ENCODE results near the gene CDC42BPA. TPM values are rescaled to one million over a fixed set of nuclear protein-coding genes. Genes with fewer than 3 reads are reported as not detected.

Gene CDC42BPA
- total RNA-seq, 1 experiment from 2014 or later, result 102 TPM

- H3K4me1 Mint-ChIP-seq (ENCODE audit: insufficient read depth, unreplicated experiment), result peaks cover 36% of the 10 kb centered on the region
- H3K9me3 Mint-ChIP-seq (ENCODE audit: unreplicated experiment), result no peaks in the 10 kb centered on the region
- H3K4me3 Mint-ChIP-seq (ENCODE audit: unreplicated experiment), result peak overlapping the region; percentile 86
- ChIA-PET CTCF (interaction anchor here (0.7 to 1.4 kb wide), 6 partner anchors 9 to 123 kb away, joined by 3 to 6 read pairs (median 4); no protein-coding TSS in a partner anchor), POLR2A (interaction anchor here (0.6 to 4.3 kb wide), 41 partner anchors 8 to 766 kb away, joined by 3 to 175 read pairs (median 4); partner anchors contain the start of gene COQ8A)
- no TSS peak for BruUV-seq (replicated peaks)
- no peaks in the 10 kb centered on the region for H3K27me3 Mint-ChIP-seq (ENCODE audit: insufficient read depth, unreplicated experiment)
- no peak for TF ChIP-seq CTCF (IDR thresholded peaks at IDR 0.05; ENCODE audit: unreplicated experiment)
- H3K36me3 Mint-ChIP-seq (ENCODE audit: insufficient read depth, unreplicated experiment), result peaks cover 19% of the 10 kb centered on the region
- intact Hi-C loops (cut with micrococcal nuclease), result loop anchor here (1.0 to 10.0 kb wide), 5 partner anchors 122 to 768 kb away; partner anchors contain the start of genes ITPKB and STUM
- DNase-seq (ENCODE audit: unreplicated experiment), result peak; percentile 90
- H3K27ac Mint-ChIP-seq (ENCODE audit: low read depth, unreplicated experiment), result peak overlapping the region; percentile 98
These were observed 2.5 kb downstream of the CDC42BPA start for GRCh38 chr1:227315629-227316346.

- intact Hi-C loops (cut with micrococcal nuclease), result loop anchor here (10.0 kb wide), 2 partner anchors 489 to 579 kb away; partner anchors contain the start of gene ITPKB
- Mint-ChIP-seq H3K27ac (ENCODE audit: low read depth, unreplicated experiment) (peak overlapping the region; percentile 98), H3K4me1 (ENCODE audit: insufficient read depth, unreplicated experiment) (peaks cover 50% of the 10 kb centered on the region), H3K27me3 (ENCODE audit: insufficient read depth, unreplicated experiment) (no peaks in the 10 kb centered on the region), H3K9me3 (ENCODE audit: unreplicated experiment) (no peaks in the 10 kb centered on the region), H3K4me3 (ENCODE audit: unreplicated experiment) (peak overlapping the region; percentile 86), H3K36me3 (ENCODE audit: insufficient read depth, unreplicated experiment) (peaks cover 22% of the 10 kb centered on the region)
- no peak for TF ChIP-seq CTCF (IDR thresholded peaks at IDR 0.05; ENCODE audit: unreplicated experiment)
- POLR2A ChIA-PET, result interaction anchor here (0.7 to 4.3 kb wide), 18 partner anchors 9 to 376 kb away, joined by 3 to 175 read pairs (median 4); no protein-coding TSS in a partner anchor
- CTCF ChIA-PET, result interaction anchor here (0.5 to 0.7 kb wide), 3 partner anchors 266 to 1143 kb away, joined by 3 read pairs; no protein-coding TSS in a partner anchor
- peak; percentile 26 for DNase-seq (ENCODE audit: unreplicated experiment)
- BruUV-seq (replicated peaks), result no TSS peak
These were observed 4.1 kb downstream of the CDC42BPA start for GRCh38 chr1:227314014-227314848.

GRCh38 chr1:227312361-227313025 lies 5.8 kb downstream of the CDC42BPA start:
- ChIA-PET CTCF (interaction anchor here (0.6 to 1.2 kb wide), 5 partner anchors 11 to 161 kb away, joined by 3 to 6 read pairs (median 3); no protein-coding TSS in a partner anchor), POLR2A (interaction anchor here (0.5 to 5.4 kb wide), 8 partner anchors 12 to 123 kb away, joined by 3 to 88 read pairs (median 4); no protein-coding TSS in a partner anchor)
- no peak overlapping the region for H3K4me3 Mint-ChIP-seq (ENCODE audit: unreplicated experiment)

More at GRCh38 chr1:227312361-227313025, 5.8 kb downstream of the CDC42BPA start:
- no peak for TF ChIP-seq CTCF (IDR thresholded peaks at IDR 0.05; ENCODE audit: unreplicated experiment)
- Mint-ChIP-seq H3K4me1 (ENCODE audit: insufficient read depth, unreplicated experiment) (peaks cover 57% of the 10 kb centered on the region), H3K9me3 (ENCODE audit: unreplicated experiment) (no peaks in the 10 kb centered on the region), H3K27ac (ENCODE audit: low read depth, unreplicated experiment) (peak overlapping the region; percentile 7), H3K27me3 (ENCODE audit: insufficient read depth, unreplicated experiment) (no peaks in the 10 kb centered on the region), H3K36me3 (ENCODE audit: insufficient read depth, unreplicated experiment) (peaks cover 19% of the 10 kb centered on the region)
- intact Hi-C loops (cut with micrococcal nuclease), result loop anchor here (10.0 kb wide), 2 partner anchors 488 to 578 kb away; partner anchors contain the start of gene ITPKB
- no TSS peak for BruUV-seq (replicated peaks)
- DNase-seq (ENCODE audit: unreplicated experiment), result peak; percentile 51
